PC-3 (cell line): ENCODE measurements around the gene KCNG2. TPM values are rescaled to one million over a fixed set of nuclear protein-coding genes. Genes with fewer than 3 reads are reported as not detected.

Experiments
- ATAC-seq: fragments of 200-7000 bp; cut with Tn5 transposase; 2 replicates; pipeline ENCODE4 v1.9.1; 2020; ENCODE audit warnings: mild to moderate bottlenecking, moderate library complexity
- BruUV-seq: library from RNA; stranded (reverse); fragments of 400-500 nt; replicated peaks from 2 replicates; lab custom pipeline; 2021; lab: Mats Ljungman, UMichigan
- CTCF ChIA-PET: fragments of 300-600 bp; sonication (Branson Sonifier 250); formaldehyde crosslinking; loops from one replicate; lab custom pipeline; 2022; ENCODE audit warnings: antibody characterized with exemption; lab: Charles Lee
- POLR2A ChIA-PET: fragments of 300-600 bp; sonication (Branson Sonifier 250); formaldehyde crosslinking; loops from one replicate; lab custom pipeline; 2022; ENCODE audit warnings: antibody characterized with exemption; ENCODE audit not compliant: unreplicated experiment; lab: Charles Lee
- DNase-seq: peaks from one replicate; pipeline ENCODE4 v3.0.0-alpha.2; 2015
- H2AFZ ChIP-seq: fragments of 300-600 bp; sonication (generic); 2 replicates; pipeline ENCODE4 v1.6.0; 2016; ENCODE audit warnings: antibody characterized with exemption, low read length
- H3F3A ChIP-seq: fragments of 300-600 bp; sonication (generic); one replicate; pipeline ENCODE4 v1.6.0; 2017; ENCODE audit warnings: antibody characterized with exemption, low read length, control low read depth, mild to moderate bottlenecking; ENCODE audit not compliant: unreplicated experiment
- H3K27ac ChIP-seq: fragments of 300-600 bp; sonication (generic); 2 replicates; pipeline ENCODE4 v1.5.1; 2016; ENCODE audit warnings: mild to moderate bottlenecking, low read length
- H3K27me3 ChIP-seq: fragments of 300-600 bp; sonication (generic); 2 replicates; pipeline ENCODE4 v1.6.1; 2016; ENCODE audit warnings: low read length, mixed read lengths
- H3K36me3 ChIP-seq: fragments of 300-600 bp; sonication (generic); 2 replicates; pipeline ENCODE4 v1.6.1; 2016; ENCODE audit warnings: low read depth, mixed run types, low read length, mixed read lengths
- H3K4me1 ChIP-seq: fragments of 300-600 bp; sonication (generic); 2 replicates; pipeline ENCODE4 v1.5.1; 2016; ENCODE audit warnings: low read length; ENCODE audit not compliant: insufficient read depth
- H3K4me2 ChIP-seq: fragments of 300-600 bp; sonication (generic); 2 replicates; pipeline ENCODE4 v1.6.0; 2016; ENCODE audit warnings: low read length
- H3K4me3 ChIP-seq: fragments of 300-600 bp; sonication (generic); 2 replicates; pipeline ENCODE4 v1.5.1; 2016; ENCODE audit warnings: mild to moderate bottlenecking, low read length, mixed read lengths
- H3K79me2 ChIP-seq: fragments of 300-600 bp; sonication (generic); 2 replicates; pipeline ENCODE4 v1.6.1; 2017; ENCODE audit warnings: low read length, mixed read lengths
- H3K9ac ChIP-seq: fragments of 300-600 bp; sonication (generic); 2 replicates; pipeline ENCODE4 v1.6.0; 2016; ENCODE audit warnings: mild to moderate bottlenecking, low read length
- H3K9me2 ChIP-seq: fragments of 300-600 bp; sonication (generic); replicated peaks from 2 replicates; pipeline ENCODE4 v1.6.1; 2016; ENCODE audit warnings: mixed run types, low read length, mixed read lengths
- H3K9me3 ChIP-seq: fragments of 300-600 bp; sonication (generic); 2 replicates; pipeline ENCODE4 v1.6.1; 2016; ENCODE audit warnings: low read length, mixed read lengths
- H4K20me1 ChIP-seq: fragments of 300-600 bp; sonication (generic); 2 replicates; pipeline ENCODE4 v1.6.1; 2016; ENCODE audit warnings: low read length, mixed read lengths
- CTCF ChIP-seq: fragments of 300-600 bp; sonication (generic); conservative IDR thresholded peaks from 2 replicates; pipeline ENCODE4 v1.5.1; 2017; ENCODE audit warnings: antibody characterized with exemption, low read depth, mild to moderate bottlenecking, low read length
- EZH2 ChIP-seq: fragments of 300-600 bp; sonication (generic); IDR thresholded peaks from one replicate; pipeline ENCODE4 v1.6.1; 2017; ENCODE audit warnings: antibody characterized with exemption, mild to moderate bottlenecking, low read length; ENCODE audit not compliant: unreplicated experiment
- EZH2phosphoT487 ChIP-seq: fragments of 300-600 bp; sonication (generic); IDR thresholded peaks from 2 replicates; pipeline ENCODE4 v1.6.1; 2018; ENCODE audit warnings: mild to moderate bottlenecking, antibody characterized with exemption, low read length, borderline replicate concordance
- intact Hi-C: fragments of 100-400 bp; cut with micrococcal nuclease; formaldehyde crosslinking; loops from 2 replicates; pipeline ENCODE4 v1.9.0; 2023
- total RNA-seq: library from RNA; depleted of rRNA; stranded (reverse); fragments of >200 nt; gene quantifications from 2 replicates; pipeline ENCODE4 v1.2.3, GENCODE V29; 2014

The KCNG2 gene
- total RNA-seq, 1 experiment from 2014 or later: not detected

- ChIA-PET CTCF (no interaction called here), POLR2A (no interaction called here)
- ATAC-seq (no peak), DNase-seq (no peak)
- H3K4me1 ChIP-seq: no peaks in the 10 kb centered on the region
- no peaks in the 10 kb centered on the region for H3K79me2 ChIP-seq
- no peaks in the 10 kb centered on the region for H4K20me1 ChIP-seq
- H3K27me3 ChIP-seq: peaks cover 57% of the 10 kb centered on the region
- H3K36me3 ChIP-seq: no peaks in the 10 kb centered on the region
- H3K9me3 ChIP-seq: no peaks in the 10 kb centered on the region
- no peak overlapping the region for H3K4me3 ChIP-seq
- no peak overlapping the region for H2AFZ ChIP-seq
- TF ChIP-seq EZH2phosphoT487: no peak
- no peak for TF ChIP-seq CTCF
- no peak for TF ChIP-seq EZH2
- BruUV-seq: no TSS peak
- H3K4me2 ChIP-seq: no peak overlapping the region
- H3K9ac ChIP-seq: no peak overlapping the region
- no peaks in the 10 kb centered on the region for H3K9me2 ChIP-seq
- H3K27ac ChIP-seq: no peak overlapping the region
- H3F3A ChIP-seq: no peaks in the 10 kb centered on the region
- intact Hi-C loops: no loop called here
Measured at GRCh38 chr18:79768745-79769144, 29.0 kb upstream of the KCNG2 start.

- ChIA-PET POLR2A (no interaction called here), CTCF (no interaction called here)
- no TSS peak for BruUV-seq
- TF ChIP-seq EZH2: no peak
- no peak for TF ChIP-seq EZH2phosphoT487
- no peak for TF ChIP-seq CTCF
- Histone ChIP-seq H3K9ac (no peak overlapping the region), H3K27ac (no peak overlapping the region), H2AFZ (no peak overlapping the region), H3K36me3 (no peaks in the 10 kb centered on the region), H3K9me3 (no peaks in the 10 kb centered on the region), H3K4me1 (no peaks in the 10 kb centered on the region), H3K4me2 (no peak overlapping the region), H3K4me3 (no peak overlapping the region), H3K27me3 (peaks cover 60% of the 10 kb centered on the region), H3K79me2 (no peaks in the 10 kb centered on the region), H4K20me1 (no peaks in the 10 kb centered on the region), H3K9me2 (no peaks in the 10 kb centered on the region), H3F3A (no peaks in the 10 kb centered on the region)
- ATAC-seq: no peak
- no peak for DNase-seq
- intact Hi-C loops: no loop called here
Measured at GRCh38 chr18:79769698-79770500, 27.8 kb upstream of the KCNG2 start.

- CTCF ChIA-PET: no interaction called here
- ATAC-seq (no peak; the same call in 1 of the 2 replicates), DNase-seq (no peak)
- no peak overlapping the region for H3K4me3 ChIP-seq
- no peaks in the 10 kb centered on the region for H3K79me2 ChIP-seq
- no peaks in the 10 kb centered on the region for H3F3A ChIP-seq
- no peak overlapping the region for H3K27ac ChIP-seq
- H2AFZ ChIP-seq: no peak overlapping the region
- H3K27me3 ChIP-seq: peaks cover 65% of the 10 kb centered on the region
- intact Hi-C loops: no loop called here
- H4K20me1 ChIP-seq: no peaks in the 10 kb centered on the region
- no peak for TF ChIP-seq CTCF
- TF ChIP-seq EZH2phosphoT487: no peak
- no peak for TF ChIP-seq EZH2
- H3K36me3 ChIP-seq: no peaks in the 10 kb centered on the region
- no peak overlapping the region for H3K4me2 ChIP-seq
- H3K4me1 ChIP-seq: no peaks in the 10 kb centered on the region
- no peaks in the 10 kb centered on the region for H3K9me3 ChIP-seq
- POLR2A ChIA-PET: no interaction called here
- no peak overlapping the region for H3K9ac ChIP-seq
- BruUV-seq: no TSS peak
- no peaks in the 10 kb centered on the region for H3K9me2 ChIP-seq
Measured at GRCh38 chr18:79770501-79770815, 27.3 kb upstream of the KCNG2 start.
